Neural progenitor cell (in vitro differentiated cells): ENCODE results near the gene CETP. TPM values are rescaled to one million over a fixed set of nuclear protein-coding genes. Genes with fewer than 3 reads are reported as not detected.

Experiments
- DNase-seq: peaks from one replicate; pipeline ENCODE4 v3.0.0-alpha.2; 2016; ENCODE audit warnings: low spot score
- H2AFZ ChIP-seq: fragments of 200-600 bp; sonication (generic); replicated peaks from 2 replicates; pipeline ENCODE4 v1.6.1; 2016; ENCODE audit warnings: antibody characterized with exemption
- H3F3A ChIP-seq: fragments of 200-600 bp; sonication (generic); 2 replicates; pipeline ENCODE4 v1.6.1; 2016; ENCODE audit warnings: antibody characterized with exemption, low read depth
- H3K27ac ChIP-seq: fragments of 200-600 bp; sonication (generic); 2 replicates; pipeline ENCODE4 v1.5.1; 2016; ENCODE audit warnings: mild to moderate bottlenecking
- H3K27me3 ChIP-seq: fragments of 200-600 bp; sonication (generic); 2 replicates; pipeline ENCODE4 v1.6.1; 2016; ENCODE audit warnings: mild to moderate bottlenecking, moderate library complexity
- H3K36me3 ChIP-seq: fragments of 200-600 bp; sonication (generic); 2 replicates; pipeline ENCODE4 v1.5.1; 2016
- H3K4me1 ChIP-seq: fragments of 200-600 bp; sonication (generic); 2 replicates; pipeline ENCODE4 v1.6.1; 2016; ENCODE audit warnings: mixed run types
- H3K4me2 ChIP-seq: fragments of 200-600 bp; sonication (generic); 2 replicates; pipeline ENCODE4 v1.6.1; 2016
- H3K4me3 ChIP-seq: fragments of 200-600 bp; sonication (generic); 2 replicates; pipeline ENCODE4 v1.5.1; 2016
- H3K79me2 ChIP-seq: fragments of 200-600 bp; sonication (generic); 2 replicates; pipeline ENCODE4 v1.6.1; 2016; ENCODE audit warnings: low read depth
- H3K9ac ChIP-seq: fragments of 200-600 bp; sonication (generic); 2 replicates; pipeline ENCODE4 v1.6.1; 2016
- H3K9me3 ChIP-seq: fragments of 200-600 bp; sonication (generic); 2 replicates; pipeline ENCODE4 v1.5.1; 2016; ENCODE audit warnings: low read depth
- H4K20me1 ChIP-seq: fragments of 200-600 bp; sonication (generic); 2 replicates; pipeline ENCODE4 v1.6.1; 2016; ENCODE audit warnings: low read depth
- H3K27ac Mint-ChIP-seq: 3 replicates; pipeline ENCODE4 v1.8.0; 2021; ENCODE audit warnings: mixed read lengths
- H3K27me3 Mint-ChIP-seq: 2 replicates; pipeline ENCODE4 v1.8.0; 2022; ENCODE audit warnings: low read depth, mild to moderate bottlenecking, inconsistent platforms, moderate library complexity, mixed read lengths; ENCODE audit not compliant: insufficient read depth
- H3K36me3 Mint-ChIP-seq: 3 replicates; pipeline ENCODE4 v1.8.0; 2021; ENCODE audit warnings: mixed read lengths
- H3K4me1 Mint-ChIP-seq: 3 replicates; pipeline ENCODE4 v1.8.0; 2021; ENCODE audit warnings: mixed read lengths
- H3K4me3 Mint-ChIP-seq: 3 replicates; pipeline ENCODE4 v1.8.0; 2021; ENCODE audit warnings: mild to moderate bottlenecking, moderate library complexity, mixed read lengths
- H3K9me3 Mint-ChIP-seq: 3 replicates; pipeline ENCODE4 v1.8.0; 2020; ENCODE audit warnings: mixed read lengths
- EZH2 ChIP-seq: fragments of 200-600 bp; sonication (generic); IDR thresholded peaks from 2 replicates; pipeline ENCODE4 v1.6.1; 2017; ENCODE audit warnings: antibody characterized with exemption, mild to moderate bottlenecking, moderate library complexity
- EZH2phosphoT487 ChIP-seq: fragments of 200-600 bp; sonication (generic); IDR thresholded peaks from 2 replicates; pipeline ENCODE4 v1.6.1; 2017; ENCODE audit warnings: antibody characterized with exemption
- total RNA-seq: library from RNA; depleted of rRNA; stranded (reverse); fragments of >200 nt; gene quantifications from 2 replicates; pipeline ENCODE4 v1.2.3, GENCODE V29; 2015; ENCODE audit warnings: low replicate concordance
- TF ChIP-seq, protein P1 (sequence below): fragments of 200-600 bp; sonication (generic); IDR thresholded peaks from 2 replicates; pipeline ENCODE4 v1.5.1; 2017; ENCODE audit warnings: antibody characterized with exemption, mild to moderate bottlenecking

The CETP gene
- total RNA-seq, 1 donor from 2014 or later: 0.28 TPM

- Mint-ChIP-seq H3K9me3 (no peaks in the 10 kb centered on the region), H3K27me3 (no peaks in the 10 kb centered on the region), H3K27ac (no peak overlapping the region), H3K4me1 (peaks cover 10% of the 10 kb centered on the region), H3K4me3 (no peak overlapping the region), H3K36me3 (no peaks in the 10 kb centered on the region)
- H3K27ac ChIP-seq: no peak overlapping the region
- no peak overlapping the region for H2AFZ ChIP-seq
- no peaks in the 10 kb centered on the region for H3K9me3 ChIP-seq
- peaks cover under 1% of the 10 kb centered on the region for H4K20me1 ChIP-seq
- TF ChIP-seq, protein P1, sequence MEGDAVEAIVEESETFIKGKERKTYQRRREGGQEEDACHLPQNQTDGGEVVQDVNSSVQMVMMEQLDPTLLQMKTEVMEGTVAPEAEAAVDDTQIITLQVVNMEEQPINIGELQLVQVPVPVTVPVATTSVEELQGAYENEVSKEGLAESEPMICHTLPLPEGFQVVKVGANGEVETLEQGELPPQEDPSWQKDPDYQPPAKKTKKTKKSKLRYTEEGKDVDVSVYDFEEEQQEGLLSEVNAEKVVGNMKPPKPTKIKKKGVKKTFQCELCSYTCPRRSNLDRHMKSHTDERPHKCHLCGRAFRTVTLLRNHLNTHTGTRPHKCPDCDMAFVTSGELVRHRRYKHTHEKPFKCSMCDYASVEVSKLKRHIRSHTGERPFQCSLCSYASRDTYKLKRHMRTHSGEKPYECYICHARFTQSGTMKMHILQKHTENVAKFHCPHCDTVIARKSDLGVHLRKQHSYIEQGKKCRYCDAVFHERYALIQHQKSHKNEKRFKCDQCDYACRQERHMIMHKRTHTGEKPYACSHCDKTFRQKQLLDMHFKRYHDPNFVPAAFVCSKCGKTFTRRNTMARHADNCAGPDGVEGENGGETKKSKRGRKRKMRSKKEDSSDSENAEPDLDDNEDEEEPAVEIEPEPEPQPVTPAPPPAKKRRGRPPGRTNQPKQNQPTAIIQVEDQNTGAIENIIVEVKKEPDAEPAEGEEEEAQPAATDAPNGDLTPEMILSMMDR: no peak
- no peak overlapping the region for H3K4me3 ChIP-seq
- no peak overlapping the region for H3K9ac ChIP-seq
- peaks cover 3% of the 10 kb centered on the region for H3K79me2 ChIP-seq
- peaks cover 12% of the 10 kb centered on the region for H3K4me1 ChIP-seq
- H3K4me2 ChIP-seq: no peak overlapping the region
- DNase-seq: no peak
- H3K27me3 ChIP-seq: no peaks in the 10 kb centered on the region
- H3K36me3 ChIP-seq: no peaks in the 10 kb centered on the region
- peaks cover 7% of the 10 kb centered on the region for H3F3A ChIP-seq
These were observed 34.3 kb upstream of the CETP start for GRCh38 chr16:56927471-56927870.

DNA sequence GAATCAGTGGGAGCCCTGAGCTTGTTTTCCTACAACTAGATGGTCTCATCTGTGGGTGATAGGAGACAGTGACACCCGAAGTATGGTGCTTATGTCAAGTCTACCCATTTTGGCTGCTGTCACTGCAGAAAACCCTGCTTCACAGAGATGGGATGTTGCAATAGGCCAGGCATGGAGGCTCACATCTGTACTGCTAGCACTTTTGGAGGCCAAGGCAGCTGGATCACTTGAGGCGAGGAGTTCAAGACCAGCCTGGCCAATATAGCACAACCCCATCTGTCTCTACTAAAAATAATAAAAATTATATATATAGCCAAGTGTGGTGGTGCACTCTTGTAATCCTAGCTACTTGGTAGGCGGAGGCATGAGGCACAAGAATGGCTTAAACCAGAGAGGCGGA, 32.1 kb upstream of the CETP start:
- H3K27ac ChIP-seq: no peak overlapping the region
- Mint-ChIP-seq H3K27ac (peak overlapping the region; percentile 63), H3K4me1 (peaks cover 22% of the 10 kb centered on the region), H3K9me3 (no peaks in the 10 kb centered on the region), H3K4me3 (no peak overlapping the region), H3K36me3 (no peaks in the 10 kb centered on the region), H3K27me3 (no peaks in the 10 kb centered on the region)
- H3K4me2 ChIP-seq: no peak overlapping the region
- no peaks in the 10 kb centered on the region for H3K27me3 ChIP-seq
- peaks cover 12% of the 10 kb centered on the region for H4K20me1 ChIP-seq
- H3K9ac ChIP-seq: no peak overlapping the region
- no peak for DNase-seq
- no peak overlapping the region for H2AFZ ChIP-seq
- peaks cover 25% of the 10 kb centered on the region for H3K79me2 ChIP-seq
- no peaks in the 10 kb centered on the region for H3K36me3 ChIP-seq
- H3K4me1 ChIP-seq: peaks cover 26% of the 10 kb centered on the region
- TF ChIP-seq EZH2: no peak
- TF ChIP-seq EZH2phosphoT487: no peak
- TF ChIP-seq, protein P1: no peak
- H3K4me3 ChIP-seq: no peak overlapping the region
- H3F3A ChIP-seq: peaks cover 9% of the 10 kb centered on the region
- H3K9me3 ChIP-seq: no peaks in the 10 kb centered on the region

DNA sequence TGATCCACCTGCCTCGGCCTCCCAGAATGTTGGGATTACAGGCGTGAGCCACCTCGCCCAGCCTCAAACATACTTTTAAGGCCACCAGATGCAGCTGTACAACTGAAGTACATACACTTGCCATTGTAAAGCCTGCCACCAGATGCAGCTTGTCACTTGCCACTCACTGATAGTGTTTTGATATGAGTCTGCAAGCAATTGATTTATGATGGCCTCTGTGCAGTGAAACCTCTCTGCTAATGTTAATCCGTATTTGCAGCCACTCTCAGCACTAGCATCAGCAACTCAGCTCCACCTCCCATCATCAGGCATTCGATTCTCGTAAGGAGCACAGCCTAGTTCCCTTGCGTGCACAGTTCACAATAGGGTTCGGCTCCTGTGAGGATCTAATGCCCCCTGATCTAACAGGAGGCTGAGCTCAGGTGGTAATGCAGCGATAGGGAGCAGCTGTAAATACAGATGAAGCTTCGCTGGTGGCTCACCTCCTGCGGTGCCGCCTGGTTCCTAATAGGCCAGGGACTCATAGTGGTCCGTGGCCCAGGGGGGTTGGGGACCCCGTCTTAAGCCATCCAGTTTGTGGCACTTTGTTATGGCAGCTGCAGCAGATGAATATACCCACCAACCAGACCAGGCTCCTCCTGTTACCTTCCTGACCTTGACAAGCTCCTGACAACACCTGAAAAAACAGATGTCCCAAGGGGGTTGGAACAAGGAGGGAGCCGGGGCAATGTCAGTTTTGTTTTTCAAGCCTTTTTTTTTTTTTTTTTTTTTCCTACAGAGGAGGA, 31.1 kb upstream of the CETP start:
- H3K4me1 ChIP-seq: peaks cover 26% of the 10 kb centered on the region
- H3K9me3 ChIP-seq: no peaks in the 10 kb centered on the region
- DNase-seq: peak; percentile 26
- Mint-ChIP-seq H3K27ac (peak overlapping the region; percentile 87), H3K4me1 (peaks cover 25% of the 10 kb centered on the region), H3K36me3 (no peaks in the 10 kb centered on the region), H3K27me3 (no peaks in the 10 kb centered on the region), H3K9me3 (no peaks in the 10 kb centered on the region), H3K4me3 (peak overlapping the region; percentile 98)
- peaks cover 28% of the 10 kb centered on the region for H3K79me2 ChIP-seq
- no peak overlapping the region for H3K4me3 ChIP-seq
- H3K9ac ChIP-seq: no peak overlapping the region
- TF ChIP-seq, protein P1: no peak
- TF ChIP-seq EZH2 (no peak), EZH2phosphoT487 (no peak)
- no peak overlapping the region for H3K4me2 ChIP-seq
- H3K27ac ChIP-seq: no peak overlapping the region
- H4K20me1 ChIP-seq: peaks cover 12% of the 10 kb centered on the region
- H3K27me3 ChIP-seq: no peaks in the 10 kb centered on the region
- H2AFZ ChIP-seq: peak overlapping the region; percentile 83
- peaks cover 9% of the 10 kb centered on the region for H3F3A ChIP-seq
- H3K36me3 ChIP-seq: no peaks in the 10 kb centered on the region
